CD14-positive monocyte (primary cell): ENCODE measurements around the gene LIMS2. TPM values are rescaled to one million over a fixed set of nuclear protein-coding genes. Genes with fewer than 3 reads are reported as not detected.

Experiments
- DNase-seq, 3 donors: peaks; one replicate each; pipeline ENCODE4 v3.0.0-alpha.2; 2011 to 2022
- H2AFZ ChIP-seq: 2 replicates; pipeline ENCODE4 v1.6.0; 2012; ENCODE audit warnings: mild to moderate bottlenecking, low read depth, low read length, inconsistent platforms; ENCODE audit not compliant: insufficient read depth, poor library complexity, severe bottlenecking
- H3K27ac ChIP-seq, 2 donors: 1 replicate in 1 of 2; 2 replicates in 1 of 2; pipeline ENCODE4 v1.5.1; 2012 to 2013; ENCODE audit warnings: low read length in 2 of 2, control low read depth in 1 of 2, inconsistent platforms in 1 of 2, low read depth in 1 of 2, mild to moderate bottlenecking in 1 of 2
- H3K27me3 ChIP-seq, 2 donors: one replicate each; pipeline versions ENCODE4 v1.6.0 to v1.6.1; 2011 to 2013; ENCODE audit warnings: low read length in 2 of 2; ENCODE audit not compliant: control insufficient read depth in 2 of 2, insufficient read depth in 2 of 2
- H3K36me3 ChIP-seq, 2 donors: replicated peaks in 1 of 2; 1 replicate in 1 of 2; 2 replicates in 1 of 2; pipeline versions ENCODE4 v1.5.1 to v1.6.1; 2012 to 2013; ENCODE audit warnings: low read length in 2 of 2, control low read depth in 1 of 2, inconsistent platforms in 1 of 2, mild to moderate bottlenecking in 1 of 2; ENCODE audit not compliant: insufficient read depth in 2 of 2, control insufficient read depth in 1 of 2
- H3K4me1 ChIP-seq, 2 donors: 1 replicate in 1 of 2; 2 replicates in 1 of 2; pipeline versions ENCODE4 v1.5.1 to v1.6.1; 2012 to 2013; ENCODE audit warnings: low read length in 2 of 2, control low read depth in 1 of 2, inconsistent platforms in 1 of 2, mild to moderate bottlenecking in 1 of 2, moderate library complexity in 1 of 2; ENCODE audit not compliant: insufficient read depth in 2 of 2, control insufficient read depth in 1 of 2
- H3K4me2 ChIP-seq: replicated peaks from 2 replicates; pipeline ENCODE3; 2012; ENCODE audit warnings: low read length, moderate library complexity, mild to moderate bottlenecking; ENCODE audit not compliant: poor library complexity, severe bottlenecking; ENCODE audit errors: extremely low read depth
- H3K4me3 ChIP-seq, 3 experiments: fragments of 200-600 bp in 1 of 3; sonication (generic) in 1 of 3; replicated peaks in 1 of 3; 1 replicate in 2 of 3; 2 replicates in 1 of 3; pipeline ENCODE4 v1.5.1; 2011 to 2013; ENCODE audit warnings: low read length in 3 of 3, mild to moderate bottlenecking in 3 of 3, control low read depth in 2 of 3, low read depth in 2 of 3, inconsistent platforms in 1 of 3, moderate library complexity in 1 of 3
- H3K79me2 ChIP-seq: 2 replicates; pipeline ENCODE4 v1.6.0; 2012; ENCODE audit warnings: mild to moderate bottlenecking, control low read depth, inconsistent platforms, low read length, moderate library complexity; ENCODE audit not compliant: insufficient read depth
- H3K9ac ChIP-seq: 2 replicates; pipeline ENCODE4 v1.6.0; 2017; ENCODE audit warnings: low read length, mild to moderate bottlenecking; ENCODE audit not compliant: insufficient read depth, poor library complexity, severe bottlenecking
- H3K9me3 ChIP-seq, 2 donors: replicated peaks in 1 of 2; 1 replicate in 1 of 2; 2 replicates in 1 of 2; pipeline versions ENCODE4 v1.5.1 to v1.6.1; 2012 to 2013; ENCODE audit warnings: low read length in 2 of 2, control low read depth in 1 of 2; ENCODE audit not compliant: control insufficient read depth in 1 of 2, insufficient read depth in 1 of 2
- H4K20me1 ChIP-seq: 2 replicates; pipeline ENCODE4 v1.6.0; 2012; ENCODE audit warnings: mild to moderate bottlenecking, low read length, control low read depth, moderate library complexity; ENCODE audit not compliant: insufficient read depth
- H3K27ac Mint-ChIP-seq, 7 donors: one replicate each; pipeline ENCODE4 v1.8.0; 2020; ENCODE audit warnings: mild to moderate bottlenecking in 7 of 7, mixed read lengths in 7 of 7, moderate library complexity in 6 of 7, inconsistent platforms in 2 of 7
- H3K27me3 Mint-ChIP-seq, 3 donors: one replicate each; pipeline ENCODE4 v1.8.0; 2021 to 2022; ENCODE audit warnings: low read depth in 3 of 3, mild to moderate bottlenecking in 3 of 3, mixed read lengths in 3 of 3, moderate library complexity in 3 of 3, inconsistent platforms in 1 of 3
- H3K36me3 Mint-ChIP-seq, 2 donors: one replicate each; pipeline ENCODE4 v1.8.0; 2020; ENCODE audit warnings: mixed read lengths in 2 of 2, inconsistent platforms in 1 of 2, mild to moderate bottlenecking in 1 of 2
- H3K4me1 Mint-ChIP-seq: one replicate; pipeline ENCODE4 v1.8.0; 2020; ENCODE audit warnings: mild to moderate bottlenecking, mixed read lengths
- H3K4me3 Mint-ChIP-seq, 2 donors: one replicate each; pipeline ENCODE4 v1.8.0; 2020; ENCODE audit warnings: mild to moderate bottlenecking in 2 of 2, mixed read lengths in 2 of 2, moderate library complexity in 1 of 2
- H3K9me3 Mint-ChIP-seq, 7 donors: one replicate each; pipeline ENCODE4 v1.8.0; 2020 to 2022; ENCODE audit warnings: mixed read lengths in 7 of 7, mild to moderate bottlenecking in 6 of 7, moderate library complexity in 6 of 7, inconsistent platforms in 2 of 7
- CTCF ChIP-seq: fragments of 200-600 bp; IDR thresholded peaks from one replicate; pipeline ENCODE4 v1.8.0; 2022; ENCODE audit warnings: antibody characterized with exemption, mild to moderate bottlenecking
- WGBS: methylation state at CpG from one replicate; pipeline ENCODE4 v1.1.5; 2013; ENCODE audit warnings: missing lambda C conversion rate; ENCODE audit not compliant: insufficient coverage; 5-methylcytosine and 5-hydroxymethylcytosine counted together
- intact Hi-C, 2 donors: fragments of 100-400 bp; cut with micrococcal nuclease; formaldehyde crosslinking; loops; one replicate each; pipeline versions ENCODE4 v1.15.0 to v1.15.1; 2023
- polyA plus RNA-seq, 3 donors: library from polyadenylated mRNA; depleted of rRNA in 1 of 3; unstranded in 2 of 3; stranded (reverse) in 1 of 3; fragments of 300-500 nt in 2 of 3; fragments of >200 nt in 1 of 3; fragmentation: Illumina TruSeq in 2 of 3; gene quantifications; 1 replicate in 2 of 3; 2 replicates in 1 of 3; pipeline ENCODE4 v1.2.3, GENCODE V29; 2012 to 2021

The LIMS2 gene
- polyA plus RNA-seq, 3 donors = 0.13 to 1.3 (median 0.23) TPM

DNA sequence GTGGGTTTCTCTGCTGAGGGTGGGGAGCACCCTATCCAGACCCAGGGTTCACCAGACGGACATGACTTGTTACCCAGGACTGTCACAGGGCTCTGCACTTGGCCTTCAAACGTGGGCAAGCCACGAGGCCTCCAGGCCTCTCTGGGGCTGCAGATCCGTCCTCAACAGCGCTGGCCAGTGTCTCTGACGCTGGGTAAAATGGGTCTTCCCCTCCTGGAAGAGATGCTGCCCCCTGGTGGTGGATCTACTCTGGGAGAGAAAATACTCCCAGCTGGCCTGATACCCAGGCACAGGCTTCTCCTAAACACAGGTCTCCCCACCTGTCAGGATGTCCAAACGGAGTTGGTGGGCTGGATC, 25.7 kb downstream of the LIMS2 start:
- intact Hi-C loops = loop anchor here (2.0 kb wide), 1 partner anchor 59 kb away; no protein-coding TSS in a partner anchor
- Histone ChIP-seq H2AFZ (peak overlapping the region; percentile 61), H3K4me3 (no peak overlapping the region), H3K9me3 (no peaks in the 10 kb centered on the region), H3K4me1 (peaks cover 17 to 23% of the 10 kb centered on the region in 2 donors), H3K36me3 (no peaks in the 10 kb centered on the region), H3K4me2 (no peak overlapping the region), H3K9ac (no peak overlapping the region), H3K79me2 (no peaks in the 10 kb centered on the region), H3K27ac (no peak overlapping the region), H3K27me3 (no peaks in the 10 kb centered on the region), H4K20me1 (no peaks in the 10 kb centered on the region)
- Mint-ChIP-seq H3K36me3 (no peaks in the 10 kb centered on the region), H3K27ac (peak overlapping the region in 2 of 7 donors; percentile 26 to 36), H3K4me1 (peaks cover 29% of the 10 kb centered on the region), H3K9me3 (no peaks in the 10 kb centered on the region), H3K27me3 (peaks cover 2 to 9% (median 7%) of the 10 kb centered on the region in 3 donors), H3K4me3 (peak overlapping the region in 1 of 2 donors; percentile 34)
- DNase-seq = peak; percentile 80 to 84 (median 84)
- 9% methylated on average over 7 of the region's 7 CpGs for WGBS
- peak; percentile 88 for TF ChIP-seq CTCF

- H3K79me2 ChIP-seq = no peaks in the 10 kb centered on the region
- no peak for TF ChIP-seq CTCF
- H3K4me3 ChIP-seq = peak overlapping the region in 1 of 3 experiments; percentile 3
- H3K4me2 ChIP-seq = no peak overlapping the region
- no peaks in the 10 kb centered on the region for H3K36me3 Mint-ChIP-seq
- DNase-seq = no peak
- peaks cover 2 to 9% (median 7%) of the 10 kb centered on the region in 3 donors for H3K27me3 Mint-ChIP-seq
- H3K4me1 ChIP-seq = peaks cover 17 to 23% of the 10 kb centered on the region in 2 donors
- 77% methylated on average over 6 of the region's 12 CpGs for WGBS
- H3K9me3 Mint-ChIP-seq = no peaks in the 10 kb centered on the region
- no peak overlapping the region for H3K27ac ChIP-seq
- no peaks in the 10 kb centered on the region for H3K27me3 ChIP-seq
- no peak overlapping the region for H3K4me3 Mint-ChIP-seq
- H3K9me3 ChIP-seq = no peaks in the 10 kb centered on the region
- no peaks in the 10 kb centered on the region for H4K20me1 ChIP-seq
- peak overlapping the region; percentile 61 for H2AFZ ChIP-seq
- peaks cover 29% of the 10 kb centered on the region for H3K4me1 Mint-ChIP-seq
- intact Hi-C loops = loop anchor here (2.0 kb wide), 1 partner anchor 58 kb away; no protein-coding TSS in a partner anchor
- H3K36me3 ChIP-seq = no peaks in the 10 kb centered on the region
- H3K9ac ChIP-seq = no peak overlapping the region
- no peak overlapping the region for H3K27ac Mint-ChIP-seq
Observed at GRCh38 chr2:127649100-127649611, 26.2 kb downstream of the LIMS2 start.
